Transverse colon (tissue), 4 donors: ENCODE measurements around the gene COLEC12. TPM values are rescaled to one million over a fixed set of nuclear protein-coding genes. Genes with fewer than 3 reads are reported as not detected.

Experiments
- DNase-seq: peaks from one replicate; pipeline ENCODE4 v3.0.0-alpha.2; 2019
- H3K27ac ChIP-seq, 4 donors: fragments of 200-600 bp; sonication (generic); 2 replicates each; pipeline ENCODE4 v1.5.1; 2016 to 2018; ENCODE audit warnings: inconsistent platforms in 4 of 4
- H3K27me3 ChIP-seq: fragments of 200-600 bp; sonication (generic); 2 replicates; pipeline ENCODE4 v1.5.1; 2017; ENCODE audit warnings: inconsistent platforms
- H3K36me3 ChIP-seq, 4 donors: fragments of 200-600 bp; sonication (generic); 2 replicates each; pipeline ENCODE4 v1.5.1; 2017 to 2019; ENCODE audit warnings: inconsistent platforms in 4 of 4
- H3K4me1 ChIP-seq, 4 donors: fragments of 200-600 bp; sonication (generic); 2 replicates each; pipeline ENCODE4 v1.5.1; 2017 to 2020; ENCODE audit warnings: inconsistent platforms in 4 of 4
- H3K4me3 ChIP-seq, 4 donors: fragments of 200-600 bp; sonication (generic); 1 replicate in 1 of 4; 2 replicates in 3 of 4; pipeline versions ENCODE4 v1.5.1 to v1.6.1; 2017 to 2019; ENCODE audit warnings: inconsistent platforms in 4 of 4
- H3K9me3 ChIP-seq, 2 donors: fragments of 200-600 bp; sonication (generic); 2 replicates each; pipeline ENCODE4 v1.5.1; 2017 to 2019; ENCODE audit warnings: inconsistent platforms in 2 of 2
- CTCF ChIP-seq, 5 experiments: fragments of 200-600 bp in 3 of 5; fragments of 450-650 bp in 2 of 5; sonication (generic) in 3 of 5; IDR thresholded peaks; 1 replicate in 2 of 5; 2 replicates in 3 of 5; pipeline ENCODE4 v1.5.1; 2016 to 2017; ENCODE audit warnings: antibody characterized with exemption in 5 of 5, inconsistent platforms in 3 of 5, mild to moderate bottlenecking in 2 of 5, moderate library complexity in 1 of 5
- EP300 ChIP-seq: sonication (generic); formaldehyde crosslinking; IDR thresholded peaks from one replicate; pipeline ENCODE4 v1.6.1; 2017; ENCODE audit warnings: antibody characterized with exemption, low read depth
- POLR2A ChIP-seq: fragments of 450-650 bp; IDR thresholded peaks from one replicate; pipeline ENCODE4 v1.6.1; 2016; ENCODE audit warnings: antibody characterized with exemption, mild to moderate bottlenecking, moderate library complexity
- POLR2AphosphoS5 ChIP-seq, 3 donors: sonication (generic); formaldehyde crosslinking; IDR thresholded peaks; one replicate each; pipeline ENCODE4 v1.6.1; 2016; ENCODE audit warnings: antibody characterized with exemption in 3 of 3
- WGBS, 2 donors: methylation state at CpG; one replicate each; pipeline ENCODE4 v1.1.5; 2018; ENCODE audit warnings: low coverage in 1 of 2; 5-methylcytosine and 5-hydroxymethylcytosine counted together
- in situ Hi-C, 4 donors: fragments of 200-750 bp; cut with MboI; loops; one replicate each; pipeline versions ENCODE4 v1.15.0 to v1.15.1; 2017; ENCODE audit warnings: low sequenced_read_pairs in 3 of 4, low pct_ligation_motif_present in 1 of 4, low pct_unique_long_range_greater_than_20kb in 1 of 4
- intact Hi-C: fragments of 100-400 bp; cut with DNase I; formaldehyde crosslinking; loops from one replicate; pipeline ENCODE4 v1.15.1; 2023; ENCODE audit warnings: low total_unique reads
- total RNA-seq, 4 donors: library from RNA; depleted of rRNA; stranded (reverse); fragments of >200 nt; gene quantifications; one replicate each; pipeline ENCODE4 v1.1.0, GENCODE V29; 2016

The COLEC12 gene
- total RNA-seq, 4 donors from 2014 or later: 1.4 to 7.8 (median 2.8) TPM

- TF ChIP-seq POLR2AphosphoS5 (IDR thresholded peaks at IDR 0.05) (no peak), EP300 (no peak), CTCF (IDR thresholded peaks at IDR 0.05) (no peak), POLR2A (no peak)
- DNase-seq: no peak
- H3K4me1 ChIP-seq: no peaks in the 10 kb centered on the region
- H3K36me3 ChIP-seq: no peaks in the 10 kb centered on the region
- intact Hi-C loops (no loop called here), in situ Hi-C loops (no loop called here)
- H3K9me3 ChIP-seq: no peaks in the 10 kb centered on the region
- H3K27me3 ChIP-seq: no peaks in the 10 kb centered on the region
- H3K4me3 ChIP-seq: no peak overlapping the region
- 79% methylated on average over 3 to 4 of the region's 4 CpGs for WGBS, 2 donors
- no peak overlapping the region for H3K27ac ChIP-seq
These were observed 77.5 kb downstream of the COLEC12 start for GRCh38 chr18:422966-423365.

GRCh38 chr18:421247-422155, 79.0 kb downstream of the COLEC12 start:
- no peaks in the 10 kb centered on the region for H3K27me3 ChIP-seq
- no peak for TF ChIP-seq EP300
- TF ChIP-seq POLR2A: no peak
- TF ChIP-seq POLR2AphosphoS5 (IDR thresholded peaks at IDR 0.05): no peak
- no peak for TF ChIP-seq CTCF (IDR thresholded peaks at IDR 0.05)
- 46 to 49% methylated on average over 6 of the region's 6 CpGs for WGBS, 2 donors
- no peak overlapping the region for H3K27ac ChIP-seq
- H3K36me3 ChIP-seq: no peaks in the 10 kb centered on the region
- no peak overlapping the region for H3K4me3 ChIP-seq
- in situ Hi-C loops (no loop called here), intact Hi-C loops (no loop called here)
- no peaks in the 10 kb centered on the region for H3K9me3 ChIP-seq
- DNase-seq: no peak
- H3K4me1 ChIP-seq: no peaks in the 10 kb centered on the region

GRCh38 chr18:420661-421246, 79.7 kb downstream of the COLEC12 start:
- TF ChIP-seq CTCF (IDR thresholded peaks at IDR 0.05): no peak
- no peak for TF ChIP-seq POLR2A
- no peak for TF ChIP-seq POLR2AphosphoS5 (IDR thresholded peaks at IDR 0.05)
- no peak for TF ChIP-seq EP300
- H3K36me3 ChIP-seq: no peaks in the 10 kb centered on the region
- in situ Hi-C loops: no loop called here
- no peaks in the 10 kb centered on the region for H3K9me3 ChIP-seq
- no peaks in the 10 kb centered on the region for H3K27me3 ChIP-seq
- no peak overlapping the region for H3K27ac ChIP-seq
- no peak for DNase-seq
- H3K4me1 ChIP-seq: peaks cover 0 to 5% (median 0%) of the 10 kb centered on the region in 4 donors
- 79% methylated on average over 3 of the region's 3 CpGs for WGBS, 2 donors
- intact Hi-C loops: no loop called here
- H3K4me3 ChIP-seq: no peak overlapping the region

GRCh38 chr18:419541-420175, 80.8 kb downstream of the COLEC12 start:
- 82% methylated on average over 5 of the region's 5 CpGs; no CpG with 5 or more reads in 1 of the 2 donors for WGBS, 2 donors
- Histone ChIP-seq H3K27ac (no peak overlapping the region), H3K36me3 (no peaks in the 10 kb centered on the region), H3K4me1 (peaks cover 0 to 9% (median 0%) of the 10 kb centered on the region in 4 donors), H3K4me3 (no peak overlapping the region), H3K27me3 (no peaks in the 10 kb centered on the region), H3K9me3 (no peaks in the 10 kb centered on the region)
- intact Hi-C loops (no loop called here), in situ Hi-C loops (no loop called here)
- DNase-seq: no peak
- TF ChIP-seq CTCF (IDR thresholded peaks at IDR 0.05): no peak
- no peak for TF ChIP-seq POLR2AphosphoS5 (IDR thresholded peaks at IDR 0.05)
- TF ChIP-seq EP300: no peak
- no peak for TF ChIP-seq POLR2A
